ENCODE results near the gene INTS11.
A peak's percentile ranks its signal among the peaks of the same experiment; 100 is the strongest.

Gene INTS11

DNA sequence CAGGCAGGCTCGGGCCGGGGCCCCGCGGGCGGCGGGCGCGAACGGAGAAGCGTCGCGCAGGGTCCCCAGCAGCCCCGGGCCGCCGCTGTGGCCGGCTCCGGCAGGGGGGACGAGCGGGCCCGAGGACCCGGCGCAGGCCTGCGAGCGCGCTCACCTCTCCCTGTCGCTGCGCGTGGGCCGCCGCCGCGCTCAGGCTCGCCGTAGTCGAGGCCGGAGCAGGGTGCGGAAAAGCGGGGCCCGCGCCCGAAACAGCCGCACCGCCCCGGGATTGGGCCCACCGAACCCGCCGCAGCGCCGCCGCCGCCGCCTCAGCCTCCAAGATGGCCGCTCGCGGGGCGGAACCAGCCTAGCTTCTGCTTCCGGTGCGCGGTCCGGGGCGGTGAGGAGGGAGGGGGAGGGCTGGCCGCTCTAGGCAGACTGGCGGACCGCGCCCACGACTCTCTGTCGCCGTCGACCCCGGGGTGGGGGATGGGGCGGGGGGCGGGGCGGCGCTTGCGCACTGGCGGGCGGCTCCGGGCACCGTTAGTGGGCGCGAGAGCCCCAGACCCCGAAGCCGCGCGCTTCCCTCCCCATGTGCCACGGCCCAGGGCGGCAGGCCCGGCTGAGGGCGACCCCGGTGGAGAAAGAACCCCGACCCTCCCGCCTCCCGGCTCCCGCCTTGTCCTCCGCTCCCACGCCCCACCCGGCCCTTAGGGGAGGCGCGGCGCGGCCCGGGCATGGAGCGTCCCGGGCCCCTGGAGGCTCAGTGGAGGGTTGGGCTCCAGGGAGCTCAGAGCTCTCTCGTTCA lies 50.8 kb downstream of the INTS11 start, which contains the start of gene UBE2J2:
Gene UBE2J2, minus strand, starts transcription at position 343 of the 787 bp plus-strand sequence. CDS start 5,862 bp downstream, outside the sequence.
- ChIA-PET POLR2A (interaction anchor here (0.7 to 1.4 kb wide), 9 partner anchors 12 to 250 kb away, joined by 3 to 8 read pairs (median 3); no protein-coding TSS in a partner anchor), CTCF (no interaction called here)
- TF ChIP-seq FOXM1 (IDR thresholded peaks at IDR 0.05; ENCODE audit: borderline replicate concordance): no peak
- peak; percentile 61 for TF ChIP-seq L3MBTL2 (conservative IDR thresholded peaks at IDR 0.05)
- peak; percentile 98 for DNase-seq (ENCODE audit: extremely low spot score)

DNA sequence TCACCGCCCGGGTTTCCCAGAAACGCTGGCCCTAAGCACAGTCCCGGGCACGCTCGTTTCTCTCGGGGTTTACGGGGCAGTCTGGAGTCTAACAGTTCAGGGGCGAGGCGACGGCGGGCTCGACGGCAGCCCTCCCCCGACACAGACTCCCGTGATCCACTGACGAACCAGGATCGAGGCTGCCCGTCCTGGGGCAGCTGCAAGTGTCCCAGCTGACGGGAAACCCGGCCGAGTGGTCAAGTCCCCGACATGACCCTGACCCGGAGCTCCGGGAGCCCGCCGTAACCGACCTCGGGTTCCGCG lies 51.3 kb downstream of the INTS11 start:
- TF ChIP-seq NFRKB (IDR thresholded peaks at IDR 0.05): no peak
- no peak for TF ChIP-seq SUZ12 (IDR thresholded peaks at IDR 0.05)
- TF ChIP-seq HDGF (IDR thresholded peaks at IDR 0.05; ENCODE audit: borderline replicate concordance): no peak
- no peak for TF ChIP-seq TARDBP (IDR thresholded peaks at IDR 0.05)
- no peak for TF ChIP-seq FOXA1 (IDR thresholded peaks at IDR 0.05)
- no peak for TF ChIP-seq SP1 (IDR thresholded peaks at IDR 0.05)
- no peak for TF ChIP-seq BHLHE40 (IDR thresholded peaks at IDR 0.05; ENCODE audit: borderline replicate concordance)
- no peak for TF ChIP-seq LEF1 (IDR thresholded peaks at IDR 0.05; ENCODE audit: borderline replicate concordance)
- TF ChIP-seq L3MBTL2 (conservative IDR thresholded peaks at IDR 0.05): no peak
- no peak for TF ChIP-seq ZNF384 (IDR thresholded peaks at IDR 0.05)
- TF ChIP-seq FOXM1 (IDR thresholded peaks at IDR 0.05; ENCODE audit: borderline replicate concordance): no peak
- TF ChIP-seq FOXK2 (IDR thresholded peaks at IDR 0.05): no peak
- no peak for TF ChIP-seq CTBP1 (IDR thresholded peaks at IDR 0.05; ENCODE audit: borderline replicate concordance)
- no peak for TF ChIP-seq ARNT (IDR thresholded peaks at IDR 0.05)
- TF ChIP-seq ELF4 (IDR thresholded peaks at IDR 0.05): no peak
- TF ChIP-seq, protein P1, sequence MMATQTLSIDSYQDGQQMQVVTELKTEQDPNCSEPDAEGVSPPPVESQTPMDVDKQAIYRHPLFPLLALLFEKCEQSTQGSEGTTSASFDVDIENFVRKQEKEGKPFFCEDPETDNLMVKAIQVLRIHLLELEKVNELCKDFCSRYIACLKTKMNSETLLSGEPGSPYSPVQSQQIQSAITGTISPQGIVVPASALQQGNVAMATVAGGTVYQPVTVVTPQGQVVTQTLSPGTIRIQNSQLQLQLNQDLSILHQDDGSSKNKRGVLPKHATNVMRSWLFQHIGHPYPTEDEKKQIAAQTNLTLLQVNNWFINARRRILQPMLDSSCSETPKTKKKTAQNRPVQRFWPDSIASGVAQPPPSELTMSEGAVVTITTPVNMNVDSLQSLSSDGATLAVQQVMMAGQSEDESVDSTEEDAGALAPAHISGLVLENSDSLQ (IDR thresholded peaks at IDR 0.05): no peak
- no peak for DNase-seq (ENCODE audit: extremely low spot score)
- POLR2A ChIA-PET: interaction anchor here (0.7 to 1.4 kb wide), 9 partner anchors 12 to 250 kb away, joined by 3 to 8 read pairs (median 3); no protein-coding TSS in a partner anchor
- CTCF ChIA-PET: no interaction called here

DNA sequence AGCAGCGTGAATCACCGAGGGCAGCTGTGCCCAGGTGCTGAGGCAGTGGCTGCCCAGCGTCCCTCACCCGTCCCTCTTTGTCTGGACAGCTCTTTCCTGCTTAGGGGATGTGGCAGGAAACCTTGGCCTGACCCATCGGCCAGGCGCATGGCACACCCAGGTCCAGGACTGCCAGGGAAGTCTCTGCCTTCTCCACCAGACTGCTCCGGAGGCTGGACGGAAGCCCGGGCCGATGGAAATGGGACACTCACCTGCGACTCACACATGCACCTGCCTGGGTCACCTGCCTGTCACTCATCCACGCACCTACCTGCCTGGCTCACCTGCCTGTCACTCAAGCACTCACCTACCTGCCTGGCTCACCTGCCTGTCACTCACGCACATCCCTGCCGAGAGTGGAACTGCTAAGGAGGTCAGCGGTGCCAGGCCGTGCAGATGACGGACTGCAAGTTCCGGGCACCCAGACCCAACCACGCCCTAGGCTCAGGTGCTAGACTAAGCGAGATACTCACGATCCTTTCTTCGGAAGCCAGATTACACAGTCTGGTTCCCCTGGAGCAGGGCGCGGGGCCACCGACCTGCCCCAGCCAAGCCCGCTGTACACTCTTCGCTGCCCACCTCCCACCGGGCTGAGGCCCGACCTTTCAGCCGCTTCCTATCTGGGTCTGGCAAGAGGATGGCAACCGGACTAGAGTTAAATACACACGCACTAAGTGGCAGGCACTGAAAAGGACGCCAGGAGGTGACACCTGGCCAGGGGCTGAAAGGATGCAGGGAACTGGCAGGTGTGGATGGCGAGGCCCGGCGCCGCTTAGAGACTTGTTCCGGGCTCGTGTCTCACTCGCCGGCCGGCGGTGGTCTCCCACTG lies 51.9 kb downstream of the INTS11 start:
- ChIA-PET CTCF (interaction anchor here (0.6 kb wide), 1 partner anchor 212 kb away, joined by 3 read pairs; no protein-coding TSS in a partner anchor), POLR2A (interaction anchor here (0.9 to 1.1 kb wide), 6 partner anchors 12 to 249 kb away, joined by 3 to 6 read pairs (median 4); no protein-coding TSS in a partner anchor)
- TF ChIP-seq FOXM1 (IDR thresholded peaks at IDR 0.05; ENCODE audit: borderline replicate concordance) (no peak), LEF1 (IDR thresholded peaks at IDR 0.05; ENCODE audit: borderline replicate concordance) (no peak), ZNF384 (IDR thresholded peaks at IDR 0.05) (no peak), BHLHE40 (IDR thresholded peaks at IDR 0.05; ENCODE audit: borderline replicate concordance) (no peak), ARNT (IDR thresholded peaks at IDR 0.05) (no peak), SP1 (IDR thresholded peaks at IDR 0.05) (no peak)
- TF ChIP-seq, protein P1 (IDR thresholded peaks at IDR 0.05): peak; percentile 89
- no peak for DNase-seq (ENCODE audit: extremely low spot score)

DNA sequence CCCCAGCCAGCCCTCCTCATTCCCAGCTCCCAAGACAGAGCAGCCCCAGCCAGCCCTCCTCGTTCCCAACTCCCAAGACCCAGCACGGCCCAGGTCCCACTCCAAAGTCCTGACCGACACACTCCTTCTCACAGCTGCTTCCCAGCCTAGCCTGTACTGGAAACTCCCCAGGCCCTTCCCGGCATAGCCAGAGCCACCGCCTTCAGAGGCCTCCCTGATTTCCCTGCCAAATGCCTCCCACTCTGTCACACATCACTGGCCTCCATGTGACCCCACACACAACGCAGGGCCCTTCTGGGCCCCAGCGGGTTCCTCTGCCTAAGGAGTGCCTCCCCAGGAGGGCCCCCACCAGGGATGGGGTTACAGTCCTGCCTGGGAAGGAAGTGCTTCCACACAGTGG lies 53.6 kb downstream of the INTS11 start:
- POLR2A ChIA-PET: no interaction called here
- CTCF ChIA-PET: no interaction called here
- TF ChIP-seq, protein P1 (IDR thresholded peaks at IDR 0.05): no peak
- TF ChIP-seq TARDBP (IDR thresholded peaks at IDR 0.05) (no peak), ELF4 (IDR thresholded peaks at IDR 0.05) (no peak), BHLHE40 (IDR thresholded peaks at IDR 0.05; ENCODE audit: borderline replicate concordance) (no peak), LEF1 (IDR thresholded peaks at IDR 0.05; ENCODE audit: borderline replicate concordance) (no peak), SP1 (IDR thresholded peaks at IDR 0.05) (no peak), L3MBTL2 (conservative IDR thresholded peaks at IDR 0.05) (no peak), CTBP1 (IDR thresholded peaks at IDR 0.05; ENCODE audit: borderline replicate concordance) (no peak), NFRKB (IDR thresholded peaks at IDR 0.05) (no peak), FOXM1 (IDR thresholded peaks at IDR 0.05; ENCODE audit: borderline replicate concordance) (no peak), FOXA1 (IDR thresholded peaks at IDR 0.05) (no peak), HDGF (IDR thresholded peaks at IDR 0.05; ENCODE audit: borderline replicate concordance) (no peak), ARNT (IDR thresholded peaks at IDR 0.05) (no peak), ZNF384 (IDR thresholded peaks at IDR 0.05) (no peak), FOXK2 (IDR thresholded peaks at IDR 0.05) (no peak), SUZ12 (IDR thresholded peaks at IDR 0.05) (no peak)
- no peak for DNase-seq (ENCODE audit: extremely low spot score)

DNA sequence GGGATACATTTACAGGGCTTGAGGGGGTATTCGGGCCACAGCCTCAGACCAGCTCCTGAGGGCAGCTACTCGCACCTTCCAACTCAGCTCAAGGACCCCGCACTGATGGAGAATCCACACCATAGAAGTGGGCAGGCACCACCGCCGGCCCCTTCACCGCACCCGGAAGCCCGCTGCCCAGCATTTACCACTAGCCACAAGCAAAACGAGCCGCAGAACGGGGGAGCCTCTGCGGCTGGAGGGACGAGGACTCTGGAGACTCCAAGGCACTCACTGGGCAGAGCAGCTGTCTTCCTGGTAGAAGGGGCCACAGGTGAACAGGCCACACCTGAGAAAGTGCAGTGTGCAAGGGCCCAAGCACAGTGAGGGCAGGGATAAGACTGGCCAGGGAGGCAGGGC lies 56.2 kb downstream of the INTS11 start:
- DNase-seq (ENCODE audit: extremely low spot score): no peak
- ChIA-PET POLR2A (no interaction called here), CTCF (no interaction called here)
- TF ChIP-seq ARNT (IDR thresholded peaks at IDR 0.05) (no peak), HDGF (IDR thresholded peaks at IDR 0.05; ENCODE audit: borderline replicate concordance) (no peak), TARDBP (IDR thresholded peaks at IDR 0.05) (no peak), ZNF384 (IDR thresholded peaks at IDR 0.05) (no peak)

Measured in HEK293T (cell line).